DOHH2 (cell line): Measurements from ENCODE around the gene PIP4K2C.
"Not testable (repeated sequence)": the region's sequence is repeated elsewhere in the genome, so short reads cannot be mapped to it uniquely, and the experiment has no call there.

Experiments used
- H3F3A ChIP-seq: fragments of 200-600 bp; sonication (generic), shearing (Covaris generic); 2 replicates; pipeline ENCODE4 v1.6.0; 2016; ENCODE audit warnings: antibody characterized with exemption, mild to moderate bottlenecking; ENCODE audit not compliant: control insufficient read depth, insufficient read depth
- H3K27ac ChIP-seq: fragments of 200-600 bp; sonication (generic); 2 replicates; pipeline ENCODE4 v1.5.1; 2014; ENCODE audit warnings: low read depth, mild to moderate bottlenecking, low read length, moderate library complexity
- H3K27me3 ChIP-seq: fragments of 200-600 bp; sonication (generic); 2 replicates; pipeline ENCODE4 v1.6.1; 2014; ENCODE audit warnings: mild to moderate bottlenecking, low read length, mixed read lengths; ENCODE audit not compliant: control insufficient read depth
- H3K36me3 ChIP-seq: fragments of 200-600 bp; sonication (generic); 2 replicates; pipeline ENCODE4 v1.6.1; 2014; ENCODE audit warnings: mild to moderate bottlenecking, low read length, moderate library complexity, mixed read lengths; ENCODE audit not compliant: control insufficient read depth
- H3K4me1 ChIP-seq: fragments of 200-600 bp; sonication (generic); 2 replicates; pipeline ENCODE4 v1.6.1; 2014; ENCODE audit warnings: mild to moderate bottlenecking, low read length, mixed read lengths; ENCODE audit not compliant: control insufficient read depth
- H3K4me2 ChIP-seq: fragments of 200-600 bp; sonication (generic); 2 replicates; pipeline ENCODE4 v1.6.0; 2014; ENCODE audit warnings: mild to moderate bottlenecking, low read length, moderate library complexity
- H3K4me3 ChIP-seq: fragments of 200-600 bp; sonication (generic); 2 replicates; pipeline ENCODE4 v1.5.1; 2014; ENCODE audit warnings: mild to moderate bottlenecking, low read length, mixed read lengths
- H3K79me2 ChIP-seq: fragments of 200-600 bp; sonication (generic); 2 replicates; pipeline ENCODE4 v1.6.1; 2014; ENCODE audit warnings: mild to moderate bottlenecking, low read length, mixed read lengths; ENCODE audit not compliant: control insufficient read depth
- H3K9me2 ChIP-seq: fragments of 200-600 bp; sonication (generic); replicated peaks from 2 replicates; pipeline ENCODE4 v1.6.1; 2014; ENCODE audit warnings: mild to moderate bottlenecking, low read length, mixed read lengths; ENCODE audit not compliant: control insufficient read depth
- H3K9me3 ChIP-seq: fragments of 200-600 bp; sonication (generic); 2 replicates; pipeline ENCODE4 v1.6.1; 2014; ENCODE audit warnings: antibody characterized with exemption, low read length, mixed read lengths; ENCODE audit not compliant: control insufficient read depth, insufficient read depth
- H4K20me1 ChIP-seq: fragments of 200-600 bp; sonication (generic); 2 replicates; pipeline ENCODE4 v1.6.0; 2014; ENCODE audit warnings: low read depth, mild to moderate bottlenecking, antibody characterized with exemption, low read length, moderate library complexity; ENCODE audit not compliant: control insufficient read depth, insufficient read depth
- CTCF ChIP-seq: fragments of 200-600 bp; sonication (generic); IDR thresholded peaks from one replicate; pipeline ENCODE4 v1.5.1; 2014; ENCODE audit warnings: antibody characterized with exemption, mild to moderate bottlenecking, low read depth, low read length; ENCODE audit not compliant: poor library complexity, severe bottlenecking
- EZH2phosphoT487 ChIP-seq: fragments of 200-600 bp; sonication (generic); IDR thresholded peaks from 2 replicates; pipeline ENCODE4 v1.6.1; 2017; ENCODE audit warnings: borderline replicate concordance, mild to moderate bottlenecking, antibody characterized with exemption, low read length, moderate library complexity, mixed read lengths

Gene PIP4K2C

GRCh38 chr12:57563358-57563757, 27.6 kb upstream of the PIP4K2C start:
- no peaks in the 10 kb centered on the region for H3K79me2 ChIP-seq
- H3K4me3 ChIP-seq = no peak overlapping the region
- H3K27ac ChIP-seq = no peak overlapping the region
- no peaks in the 10 kb centered on the region for H3K36me3 ChIP-seq
- H3K4me2 ChIP-seq = no peak overlapping the region
- no peaks in the 10 kb centered on the region for H3K4me1 ChIP-seq
- H3F3A ChIP-seq = no peaks in the 10 kb centered on the region
- H4K20me1 ChIP-seq = no peaks in the 10 kb centered on the region
- TF ChIP-seq EZH2phosphoT487 = no peak
- TF ChIP-seq CTCF = no peak
- peaks cover 21% of the 10 kb centered on the region for H3K27me3 ChIP-seq
- H3K9me2 ChIP-seq = no peaks in the 10 kb centered on the region
- H3K9me3 ChIP-seq = no peaks in the 10 kb centered on the region

GRCh38 chr12:57564178-57564740, 26.7 kb upstream of the PIP4K2C start:
- no peak for TF ChIP-seq EZH2phosphoT487
- no peak overlapping the region for H3K4me3 ChIP-seq
- H3K79me2 ChIP-seq = no peaks in the 10 kb centered on the region
- H3K27me3 ChIP-seq = peaks cover 18% of the 10 kb centered on the region
- H3K4me2 ChIP-seq = no peak overlapping the region
- no peaks in the 10 kb centered on the region for H3F3A ChIP-seq
- no peaks in the 10 kb centered on the region for H4K20me1 ChIP-seq
- H3K36me3 ChIP-seq = no peaks in the 10 kb centered on the region
- no peaks in the 10 kb centered on the region for H3K4me1 ChIP-seq
- no peaks in the 10 kb centered on the region for H3K9me3 ChIP-seq
- H3K27ac ChIP-seq = no peak overlapping the region
- H3K9me2 ChIP-seq = no peaks in the 10 kb centered on the region

GRCh38 chr12:57568838-57569237, 22.2 kb upstream of the PIP4K2C start:
- Histone ChIP-seq H4K20me1 (no peaks in the 10 kb centered on the region), H3F3A (no peaks in the 10 kb centered on the region), H3K36me3 (no peaks in the 10 kb centered on the region), H3K4me1 (no peaks in the 10 kb centered on the region), H3K27me3 (peaks cover 12% of the 10 kb centered on the region), H3K27ac (no peak overlapping the region), H3K9me2 (no peaks in the 10 kb centered on the region), H3K79me2 (no peaks in the 10 kb centered on the region), H3K4me3 (no peak overlapping the region), H3K4me2 (no peak overlapping the region), H3K9me3 (no peaks in the 10 kb centered on the region)
- TF ChIP-seq CTCF = no peak
- TF ChIP-seq EZH2phosphoT487 = no peak

- Histone ChIP-seq H3K9me3 (no peaks in the 10 kb centered on the region), H3K4me3 (no peak overlapping the region), H3K4me2 (no peak overlapping the region), H4K20me1 (no peaks in the 10 kb centered on the region), H3K4me1 (no peaks in the 10 kb centered on the region), H3K27me3 (peaks cover 2% of the 10 kb centered on the region; the same call in 1 of the 2 replicates), H3K27ac (no peak overlapping the region), H3K9me2 (no peaks in the 10 kb centered on the region), H3K36me3 (no peaks in the 10 kb centered on the region), H3F3A (no peaks in the 10 kb centered on the region), H3K79me2 (no peaks in the 10 kb centered on the region)
- TF ChIP-seq EZH2phosphoT487 (no peak), CTCF (no peak)
Observed at GRCh38 chr12:57569858-57570257, 21.1 kb upstream of the PIP4K2C start.

GRCh38 chr12:57570438-57570837, 20.6 kb upstream of the PIP4K2C start:
- H4K20me1 ChIP-seq, H3K79me2 ChIP-seq, H3K4me3 ChIP-seq, H3K27me3 ChIP-seq, H3K4me2 ChIP-seq, H3F3A ChIP-seq, H3K9me3 ChIP-seq, H3K4me1 ChIP-seq, H3K36me3 ChIP-seq, H3K9me2 ChIP-seq, H3K27ac ChIP-seq: not testable (repeated sequence)
